ENCODE measurements around the gene TMUB1.
A peak's percentile ranks its signal among the peaks of the same experiment; 100 is the strongest.

TMUB1 gene

DNA sequence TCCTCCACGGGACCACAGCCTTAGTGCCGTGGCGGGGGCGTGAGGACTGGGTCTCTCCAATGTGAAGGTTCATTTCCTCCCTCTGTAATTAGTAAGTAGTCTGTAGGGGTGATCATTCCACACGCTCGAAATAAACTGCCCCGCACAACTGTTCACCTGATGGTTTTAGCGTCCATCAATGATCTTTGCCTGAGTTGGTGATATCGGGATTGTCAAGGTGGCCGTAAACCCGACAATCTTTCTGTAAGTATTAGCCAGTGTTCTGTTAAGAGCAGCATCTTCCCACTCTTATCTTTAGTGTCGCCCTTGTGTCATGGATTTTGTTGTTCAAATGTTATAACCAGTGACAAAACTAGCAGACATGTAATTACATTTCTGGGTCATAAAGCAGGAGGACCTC lies 20.7 kb upstream of the TMUB1 start:
- H3K36me3 Mint-ChIP-seq: no peaks in the 10 kb centered on the region
- H3K4me3 Mint-ChIP-seq: no peak overlapping the region
- CTCF ChIA-PET: interaction anchor here (1.0 to 3.0 kb wide), 3 partner anchors 8 to 20 kb away, joined by 3 to 14 read pairs (median 8); no protein-coding TSS in a partner anchor

DNA sequence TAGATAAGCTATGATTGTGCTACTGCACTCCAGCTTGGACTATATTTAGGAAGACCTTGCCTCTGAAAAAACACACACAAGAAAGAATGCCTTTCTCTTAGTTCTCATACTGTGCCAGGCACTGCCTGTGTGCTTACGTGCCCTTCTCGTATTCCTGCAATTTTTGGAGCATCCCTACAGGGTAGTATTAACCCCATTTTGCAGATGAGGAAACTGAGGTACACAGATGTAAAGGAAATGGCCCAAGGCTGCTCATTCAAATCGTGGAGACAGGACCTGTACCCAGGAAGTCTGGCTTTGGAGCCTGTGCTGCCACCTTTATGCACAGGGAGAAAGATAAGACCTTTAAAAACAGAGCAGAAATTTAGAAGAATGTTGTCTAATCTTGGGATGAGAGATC lies 19.7 kb upstream of the TMUB1 start:
- CTCF ChIA-PET: interaction anchor here (1.0 to 3.0 kb wide), 4 partner anchors 9 to 21 kb away, joined by 3 to 14 read pairs (median 6); no protein-coding TSS in a partner anchor
- no peak for DNase-seq
- no peak overlapping the region for H3K4me3 Mint-ChIP-seq
- H3K27me3 Mint-ChIP-seq: peaks cover 6% of the 10 kb centered on the region
- no peaks in the 10 kb centered on the region for H3K4me1 Mint-ChIP-seq
- no peak overlapping the region for H3K27ac Mint-ChIP-seq
- no peaks in the 10 kb centered on the region for H3K36me3 Mint-ChIP-seq
- no peaks in the 10 kb centered on the region for H3K9me3 Mint-ChIP-seq

More for the DNA sequence above, 20.7 kb upstream of the TMUB1 start:
- Mint-ChIP-seq H3K9me3 (no peaks in the 10 kb centered on the region), H3K27me3 (peaks cover 6% of the 10 kb centered on the region), H3K27ac (no peak overlapping the region), H3K4me1 (no peaks in the 10 kb centered on the region)
- DNase-seq: no peak

DNA sequence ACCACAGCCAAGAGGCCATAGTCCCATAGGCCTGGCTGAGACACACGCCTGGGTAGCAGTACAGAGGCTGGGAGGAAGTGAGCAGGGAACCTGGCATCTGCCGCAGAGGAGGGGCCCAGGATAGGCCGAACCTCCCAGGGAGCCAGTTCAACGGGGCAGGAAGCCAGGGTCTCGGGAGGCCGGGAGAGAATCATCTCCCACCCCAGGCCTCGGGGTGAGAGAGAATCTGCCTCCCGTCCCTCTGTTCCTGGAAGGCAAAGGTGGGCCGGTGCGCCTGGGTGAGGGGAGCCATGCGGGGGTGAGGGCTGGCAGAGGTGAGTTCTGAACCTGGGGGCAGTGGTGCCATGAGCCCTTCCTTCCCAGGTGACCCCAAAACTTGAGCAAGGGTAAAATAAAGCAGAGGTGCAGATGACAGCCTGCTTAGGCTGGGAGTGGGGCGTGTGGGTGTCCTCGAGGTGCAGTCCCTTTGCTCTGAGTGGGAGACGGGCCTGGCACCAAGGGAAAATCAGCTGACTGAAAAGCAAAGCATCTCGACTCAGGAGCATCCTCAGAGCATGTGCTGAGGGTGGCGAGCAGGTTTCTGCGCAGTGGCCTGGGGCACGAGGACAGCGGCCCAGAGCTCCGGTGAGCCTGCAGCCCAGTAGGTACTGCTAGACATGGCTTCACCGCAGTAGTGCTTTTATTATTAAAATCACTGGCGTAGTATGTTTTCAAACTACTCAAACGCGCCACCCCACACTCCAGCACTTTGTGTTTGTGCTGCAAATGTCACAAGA lies 18.5 kb upstream of the TMUB1 start:
- CTCF ChIA-PET: interaction anchor here (3.0 kb wide), 1 partner anchor 10 kb away, joined by 14 read pairs; no protein-coding TSS in a partner anchor

DNA sequence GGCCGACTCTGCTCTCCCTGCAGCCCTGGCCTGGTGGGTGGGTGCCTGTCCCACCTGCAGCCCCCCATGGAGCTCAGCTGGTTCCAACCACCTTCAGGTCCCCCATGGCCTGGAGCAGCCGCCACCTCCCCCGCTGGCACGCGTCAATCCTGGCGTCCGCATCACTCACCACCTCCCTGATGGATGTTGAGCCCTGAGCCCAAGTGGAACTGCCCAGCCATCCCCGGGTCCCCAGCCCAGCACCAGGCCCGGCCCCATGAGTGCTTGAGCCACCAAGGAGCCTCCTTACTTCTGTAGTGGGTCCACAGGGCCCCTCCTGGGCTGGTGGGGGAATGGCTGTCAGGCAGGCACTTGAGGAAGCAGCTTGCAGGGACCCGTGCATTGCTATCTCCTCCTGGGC lies 17.6 kb upstream of the TMUB1 start:
- no peaks in the 10 kb centered on the region for H3K36me3 Mint-ChIP-seq
- CTCF ChIA-PET: interaction anchor here (1.1 kb wide), 1 partner anchor 10 kb away, joined by 5 read pairs; no protein-coding TSS in a partner anchor
- H3K27me3 Mint-ChIP-seq: peaks cover 6% of the 10 kb centered on the region
- no peak overlapping the region for H3K27ac Mint-ChIP-seq
- H3K9me3 Mint-ChIP-seq: no peaks in the 10 kb centered on the region
- H3K4me1 Mint-ChIP-seq: no peaks in the 10 kb centered on the region
- DNase-seq: no peak
- no peak overlapping the region for H3K4me3 Mint-ChIP-seq

More for the DNA sequence above, 18.5 kb upstream of the TMUB1 start:
- Mint-ChIP-seq H3K27me3 (peaks cover 6% of the 10 kb centered on the region), H3K4me3 (no peak overlapping the region), H3K4me1 (no peaks in the 10 kb centered on the region), H3K9me3 (no peaks in the 10 kb centered on the region), H3K27ac (no peak overlapping the region), H3K36me3 (no peaks in the 10 kb centered on the region)
- no peak for DNase-seq

DNA sequence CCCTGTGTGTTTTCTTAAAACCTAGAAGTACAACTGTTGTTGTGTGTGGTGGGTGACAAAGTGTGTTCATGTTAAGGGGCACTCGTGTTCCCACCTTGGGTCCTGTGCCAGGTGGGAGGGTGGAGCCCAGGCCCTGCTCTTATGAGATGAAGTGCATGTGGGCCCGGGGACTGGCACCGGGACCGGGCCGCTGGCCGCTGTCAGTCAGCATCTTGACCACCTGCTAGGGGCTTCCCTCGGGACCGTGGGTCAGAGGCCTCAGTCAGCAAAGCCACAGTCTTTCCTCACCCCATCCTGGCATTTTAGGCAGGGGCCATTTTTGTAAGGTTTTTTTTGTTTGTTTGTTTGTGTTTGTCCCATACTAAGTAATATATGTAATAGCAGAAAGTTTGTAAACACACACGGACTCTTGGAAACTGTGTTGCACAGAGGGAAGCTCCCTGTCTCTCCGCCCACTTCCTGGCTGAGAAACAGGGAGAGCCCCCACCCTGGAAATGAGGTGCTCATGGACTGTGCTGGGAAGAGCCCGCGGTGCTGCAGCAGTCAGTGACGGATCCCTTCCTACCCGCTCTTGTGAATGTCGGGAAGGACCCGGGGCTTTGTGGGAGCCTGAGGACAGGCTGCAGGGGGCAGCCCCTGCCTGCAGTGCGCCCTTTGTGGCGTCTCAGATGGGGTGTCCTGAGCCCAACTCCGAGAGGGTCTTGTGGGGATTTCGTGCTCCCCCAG lies 16.4 kb upstream of the TMUB1 start:
- CTCF ChIA-PET: interaction anchor here (1.1 kb wide), 1 partner anchor 11 kb away, joined by 5 read pairs; no protein-coding TSS in a partner anchor
- no peak overlapping the region for H3K4me3 Mint-ChIP-seq
- no peaks in the 10 kb centered on the region for H3K36me3 Mint-ChIP-seq
- no peaks in the 10 kb centered on the region for H3K9me3 Mint-ChIP-seq
- no peaks in the 10 kb centered on the region for H3K4me1 Mint-ChIP-seq
- DNase-seq: no peak
- H3K27ac Mint-ChIP-seq: no peak overlapping the region
- peaks cover 3% of the 10 kb centered on the region for H3K27me3 Mint-ChIP-seq

DNA sequence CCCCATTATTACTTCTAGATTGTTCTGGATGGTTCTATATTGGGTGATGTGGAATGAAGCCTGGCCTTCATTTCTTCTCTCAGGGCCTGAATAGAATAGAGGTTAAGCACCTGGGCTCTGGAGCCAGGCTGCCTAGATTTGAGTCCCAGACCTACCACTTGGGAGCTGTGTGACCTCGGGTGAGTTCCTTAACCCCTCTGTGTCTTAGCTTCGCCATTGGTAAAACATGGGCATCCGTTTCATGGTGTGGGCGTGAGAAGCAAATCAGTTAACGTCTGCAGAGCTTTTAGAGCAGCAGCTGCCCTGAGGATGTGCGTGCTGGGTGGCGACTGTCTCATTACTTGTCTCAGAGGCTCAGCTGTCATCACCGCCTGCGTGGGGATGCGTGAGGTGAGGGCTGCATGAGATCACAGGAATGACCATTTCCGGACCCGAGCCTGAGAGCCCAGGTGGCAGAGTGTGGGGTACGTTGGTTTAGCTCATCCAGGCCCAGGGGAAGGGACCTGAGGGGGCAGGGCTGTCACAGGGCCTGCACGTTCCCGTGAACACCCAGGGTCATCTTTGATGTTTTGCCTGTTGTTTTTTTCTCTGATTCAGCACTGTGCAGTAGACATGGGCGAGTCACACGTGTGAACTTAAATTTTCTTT lies 12.7 kb upstream of the TMUB1 start:
- Mint-ChIP-seq H3K27ac (no peak overlapping the region), H3K4me3 (no peak overlapping the region), H3K27me3 (peaks cover 6% of the 10 kb centered on the region), H3K36me3 (no peaks in the 10 kb centered on the region), H3K9me3 (no peaks in the 10 kb centered on the region), H3K4me1 (no peaks in the 10 kb centered on the region)
- CTCF ChIA-PET: interaction anchor here (2.0 kb wide), 1 partner anchor 14 kb away, joined by 12 read pairs; no protein-coding TSS in a partner anchor
- DNase-seq: no peak

DNA sequence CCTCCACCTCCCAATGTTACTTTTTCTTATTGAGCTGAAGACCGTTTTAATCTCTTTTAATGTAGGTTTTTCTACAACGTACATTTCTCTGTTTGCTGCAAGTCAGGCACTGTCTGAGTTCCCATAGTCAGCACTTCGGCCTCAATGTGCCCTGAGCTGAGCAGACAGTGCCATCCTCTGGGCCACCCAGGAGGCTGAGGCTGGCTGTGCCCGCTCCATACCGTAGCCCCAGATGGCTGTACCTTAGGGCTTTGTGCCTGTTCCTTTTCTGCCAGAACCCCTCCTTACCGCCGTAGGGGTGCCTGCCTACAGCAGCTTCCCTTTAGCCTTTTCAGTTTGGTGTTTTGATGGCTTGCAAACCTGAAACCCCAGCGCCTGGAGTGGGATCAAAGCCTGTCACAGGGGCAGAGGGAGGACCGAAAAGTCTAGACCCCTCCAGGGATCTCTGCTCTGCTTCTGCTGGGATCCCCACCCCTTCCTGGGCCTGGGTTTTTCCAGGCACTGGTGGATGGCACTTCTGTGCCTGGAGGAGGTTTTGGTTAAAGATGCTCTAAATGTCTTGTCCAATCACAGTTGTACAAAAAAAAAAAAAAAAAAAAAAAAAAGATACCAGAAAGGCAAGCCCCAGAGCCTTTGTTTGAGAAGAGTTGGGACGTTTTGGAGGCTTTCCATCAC lies 12.0 kb upstream of the TMUB1 start:
- H3K36me3 Mint-ChIP-seq: no peaks in the 10 kb centered on the region
- H3K4me3 Mint-ChIP-seq: no peak overlapping the region
- H3K9me3 Mint-ChIP-seq: no peaks in the 10 kb centered on the region
- H3K27ac Mint-ChIP-seq: no peak overlapping the region
- peaks cover 9% of the 10 kb centered on the region for H3K27me3 Mint-ChIP-seq
- no peaks in the 10 kb centered on the region for H3K4me1 Mint-ChIP-seq
- no peak for DNase-seq
- CTCF ChIA-PET: interaction anchor here (1.0 to 2.0 kb wide), 4 partner anchors 10 to 103 kb away, joined by 3 to 12 read pairs (median 4); no protein-coding TSS in a partner anchor

DNA sequence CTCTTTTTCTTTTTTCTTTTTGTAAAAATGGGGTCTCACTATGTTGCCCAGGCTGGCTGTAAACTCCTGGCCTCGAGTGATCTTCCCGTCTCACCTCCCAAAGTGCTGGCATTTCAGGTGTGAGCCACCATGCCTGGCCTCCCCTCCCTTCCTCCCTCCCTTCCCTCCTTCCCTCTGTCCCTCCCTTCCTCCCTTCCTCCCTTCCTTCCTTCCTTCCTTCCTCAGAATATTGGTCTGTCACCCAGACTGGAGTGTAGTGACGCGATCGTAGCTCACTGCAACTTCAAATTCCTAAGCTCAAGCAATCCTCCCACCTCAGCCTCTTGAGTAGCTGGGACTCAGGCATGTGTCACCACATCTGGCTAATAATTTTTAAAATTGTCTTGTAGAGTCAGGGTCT lies 11.4 kb upstream of the TMUB1 start:
- H3K4me1 Mint-ChIP-seq: no peaks in the 10 kb centered on the region
- no peak for DNase-seq
- no peaks in the 10 kb centered on the region for H3K9me3 Mint-ChIP-seq
- H3K27ac Mint-ChIP-seq: no peak overlapping the region
- peaks cover 13% of the 10 kb centered on the region for H3K27me3 Mint-ChIP-seq
- H3K4me3 Mint-ChIP-seq: no peak overlapping the region
- CTCF ChIA-PET: interaction anchor here (1.0 to 2.0 kb wide), 5 partner anchors 10 to 102 kb away, joined by 3 to 12 read pairs (median 4); no protein-coding TSS in a partner anchor
- H3K36me3 Mint-ChIP-seq: no peaks in the 10 kb centered on the region

DNA sequence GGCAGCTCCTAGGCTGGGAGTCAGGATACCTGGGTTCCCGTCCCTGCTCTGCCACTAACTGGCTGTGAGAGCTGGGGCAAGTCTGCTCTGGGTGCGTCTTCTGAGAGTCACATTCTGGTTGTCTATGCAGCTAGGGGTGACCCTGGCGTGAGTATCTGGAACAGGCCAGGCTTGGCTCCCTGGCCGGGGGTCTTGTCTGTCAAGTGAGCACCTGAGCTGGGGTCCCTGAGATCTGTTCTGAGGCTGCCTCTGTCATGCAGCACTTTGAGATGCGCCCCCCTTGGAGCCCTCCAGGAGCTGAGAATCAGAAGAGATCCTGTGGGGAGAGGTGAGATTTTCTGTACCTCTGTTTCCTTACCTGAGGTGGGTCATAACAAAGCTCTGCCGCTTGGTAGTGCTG lies 10.5 kb upstream of the TMUB1 start:
- H3K27ac Mint-ChIP-seq: no peak overlapping the region
- no peak overlapping the region for H3K4me3 Mint-ChIP-seq
- H3K36me3 Mint-ChIP-seq: peaks cover 2% of the 10 kb centered on the region
- H3K4me1 Mint-ChIP-seq: peaks cover 4% of the 10 kb centered on the region
- peaks cover 22% of the 10 kb centered on the region for H3K27me3 Mint-ChIP-seq
- CTCF ChIA-PET: interaction anchor here (1.0 to 1.4 kb wide), 3 partner anchors 17 to 30 kb away, joined by 3 to 5 read pairs (median 4); no protein-coding TSS in a partner anchor
- no peak for DNase-seq
- no peaks in the 10 kb centered on the region for H3K9me3 Mint-ChIP-seq

DNA sequence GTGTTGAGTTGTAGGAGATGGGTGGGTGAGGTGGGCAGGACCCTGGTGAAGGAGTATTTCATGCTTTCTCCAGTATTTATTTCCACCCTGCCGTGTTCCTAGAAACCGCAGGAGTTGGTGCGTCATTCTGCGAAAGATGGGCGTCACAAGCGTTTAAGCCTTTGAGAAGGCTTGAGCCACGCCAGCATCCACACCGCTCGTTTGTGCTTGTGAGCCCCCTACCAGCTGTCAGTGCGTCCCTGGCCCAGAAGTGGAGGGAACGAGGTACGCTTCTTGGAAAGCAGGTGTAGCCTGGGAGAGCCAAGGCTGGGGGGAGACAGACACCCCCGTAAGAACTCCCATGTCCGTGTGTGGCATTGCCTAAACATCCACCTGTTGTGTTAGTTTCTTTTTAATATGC lies 8.7 kb upstream of the TMUB1 start:
- Mint-ChIP-seq H3K27me3 (peaks cover 39% of the 10 kb centered on the region), H3K4me1 (peaks cover 11% of the 10 kb centered on the region), H3K9me3 (no peaks in the 10 kb centered on the region), H3K27ac (no peak overlapping the region), H3K36me3 (peaks cover 2% of the 10 kb centered on the region), H3K4me3 (no peak overlapping the region)
- DNase-seq: no peak
- CTCF ChIA-PET: interaction anchor here (0.9 to 1.9 kb wide), 3 partner anchors 14 to 19 kb away, joined by 4 to 9 read pairs (median 6); no protein-coding TSS in a partner anchor

DNA sequence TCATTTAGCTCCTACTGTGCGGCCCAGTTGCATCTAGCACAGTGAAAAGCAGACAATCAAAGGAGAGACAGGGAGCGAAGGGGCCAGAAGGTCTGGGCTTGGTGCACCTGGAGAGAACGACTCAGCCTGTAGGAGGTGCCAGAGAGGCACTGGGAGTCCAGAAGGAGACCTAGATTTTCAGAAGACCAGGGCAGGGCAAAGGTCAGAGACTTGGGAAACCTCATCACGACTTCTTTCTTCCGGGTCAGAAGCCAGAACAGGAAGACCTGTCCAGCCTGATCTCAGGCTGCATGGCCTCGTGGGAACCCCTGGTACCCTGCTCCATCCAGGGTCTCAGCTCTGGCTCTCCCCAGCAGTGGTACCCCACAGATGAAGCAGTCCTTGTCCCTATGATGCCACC lies 8.1 kb upstream of the TMUB1 start:
- no peak overlapping the region for H3K4me3 Mint-ChIP-seq
- H3K4me1 Mint-ChIP-seq: peaks cover 12% of the 10 kb centered on the region
- H3K9me3 Mint-ChIP-seq: no peaks in the 10 kb centered on the region
- peak; percentile 45 for DNase-seq
- CTCF ChIA-PET: interaction anchor here (0.9 to 2.3 kb wide), 4 partner anchors 13 to 129 kb away, joined by 4 to 10 read pairs (median 8); partner anchors contain the start of gene ABCB8
- H3K36me3 Mint-ChIP-seq: peaks cover 2% of the 10 kb centered on the region
- H3K27ac Mint-ChIP-seq: no peak overlapping the region
- peaks cover 43% of the 10 kb centered on the region for H3K27me3 Mint-ChIP-seq

DNA sequence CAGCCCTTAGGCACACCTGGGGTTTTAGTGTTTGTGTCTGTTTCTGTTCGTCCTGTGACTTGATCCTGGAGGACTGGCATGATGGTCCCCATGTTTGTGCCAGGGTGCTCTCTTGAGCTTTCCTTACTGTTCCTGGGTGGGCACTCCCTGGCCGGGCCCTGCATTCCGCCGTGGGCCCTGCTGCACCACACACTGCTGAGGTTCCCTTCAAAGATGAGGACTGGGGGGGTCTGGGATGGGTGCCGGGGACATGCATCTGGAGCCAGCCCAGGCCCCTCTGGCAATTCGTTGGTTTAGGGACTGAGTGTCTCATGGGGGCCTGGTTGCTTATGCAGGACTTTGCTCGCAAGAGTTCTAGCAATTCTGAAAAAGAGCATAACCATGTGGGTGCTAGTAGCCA lies 7.7 kb upstream of the TMUB1 start:
- peaks cover 44% of the 10 kb centered on the region for H3K27me3 Mint-ChIP-seq
- no peaks in the 10 kb centered on the region for H3K9me3 Mint-ChIP-seq
- H3K4me1 Mint-ChIP-seq: peaks cover 13% of the 10 kb centered on the region
- CTCF ChIA-PET: interaction anchor here (1.3 to 2.3 kb wide), 4 partner anchors 17 to 128 kb away, joined by 4 to 10 read pairs (median 8); partner anchors contain the start of gene ABCB8
- no peak overlapping the region for H3K4me3 Mint-ChIP-seq
- no peak for DNase-seq
- H3K36me3 Mint-ChIP-seq: peaks cover 2% of the 10 kb centered on the region
- H3K27ac Mint-ChIP-seq: no peak overlapping the region

Data from activated naive CD4-positive, alpha-beta T cell treated with anti-CD3 and anti-CD28 coated beads, Interleukin-2, amount 10 ng/mL, durations not matched to agents 7 days and 5 days (primary cell).